Endometrium (tissue), 2 donors: ENCODE data around the gene GALNT2.
A peak's percentile ranks its signal among the peaks of the same experiment; 100 is the strongest.

ENCODE experiments used
- FAIRE-seq: peaks from 2 replicates; lab custom pipeline; 2012; peaks lifted over from hg19 to GRCh38; lab: Jason Lieb, UNC
- donor health status: control.
- donor health status: control.

GALNT2 gene

GRCh38 chr1:230262867-230263567 is 196.0 kb downstream of the GALNT2 start:
- FAIRE-seq: no peak

DNA sequence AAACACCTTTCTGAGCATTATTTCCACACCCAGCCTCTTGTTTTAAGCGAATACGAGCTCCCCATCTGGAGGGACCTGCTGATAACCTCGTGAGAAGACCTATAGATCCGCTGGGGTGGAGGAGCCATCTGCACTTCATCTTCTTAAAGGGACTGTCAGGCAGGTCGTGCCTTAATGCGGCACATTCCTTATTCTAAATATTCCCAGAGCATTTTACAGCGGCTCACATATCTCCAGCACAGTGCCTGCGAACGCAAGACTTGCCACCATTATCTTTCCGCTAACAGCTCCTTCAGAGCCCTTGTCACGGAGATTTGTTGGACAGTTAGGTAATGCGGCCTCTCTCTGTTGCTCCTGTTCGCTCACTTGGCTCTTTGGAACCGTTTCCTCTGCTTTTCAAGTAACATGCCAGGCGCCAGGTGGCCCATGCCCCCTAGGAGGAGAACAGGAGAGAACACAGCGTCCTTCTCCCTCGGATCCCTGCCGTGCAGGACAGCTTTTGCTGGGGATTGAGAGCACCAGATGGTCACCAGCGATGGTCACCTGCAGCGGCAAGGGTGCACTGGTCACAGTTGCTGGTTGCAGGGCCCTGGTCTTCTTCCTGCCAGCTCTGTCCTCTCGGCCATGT is 196.6 kb downstream of the GALNT2 start:
- FAIRE-seq: no peak

DNA sequence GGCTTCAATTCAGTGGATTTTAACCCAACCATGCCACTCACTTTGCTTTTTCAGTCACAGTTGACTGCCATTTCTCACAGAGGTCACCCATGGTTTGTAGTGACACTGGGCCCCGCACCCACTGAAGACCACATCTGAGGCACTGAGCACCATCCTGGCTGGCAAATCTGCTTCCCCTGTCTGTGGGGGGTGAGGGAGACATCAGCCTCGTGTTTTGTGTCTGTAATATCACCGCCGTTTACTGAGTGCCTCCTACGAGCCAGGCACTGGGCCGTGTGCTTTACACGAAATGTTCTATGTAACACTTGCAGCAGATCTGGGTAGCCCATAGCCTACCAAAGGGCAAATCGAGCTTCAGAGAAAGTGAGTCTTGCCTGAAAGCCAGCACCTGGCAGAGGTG is 197.3 kb downstream of the GALNT2 start:
- FAIRE-seq: no peak

- FAIRE-seq: no peak
Measured at GRCh38 chr1:230265200-230266115, 198.4 kb downstream of the GALNT2 start.

DNA sequence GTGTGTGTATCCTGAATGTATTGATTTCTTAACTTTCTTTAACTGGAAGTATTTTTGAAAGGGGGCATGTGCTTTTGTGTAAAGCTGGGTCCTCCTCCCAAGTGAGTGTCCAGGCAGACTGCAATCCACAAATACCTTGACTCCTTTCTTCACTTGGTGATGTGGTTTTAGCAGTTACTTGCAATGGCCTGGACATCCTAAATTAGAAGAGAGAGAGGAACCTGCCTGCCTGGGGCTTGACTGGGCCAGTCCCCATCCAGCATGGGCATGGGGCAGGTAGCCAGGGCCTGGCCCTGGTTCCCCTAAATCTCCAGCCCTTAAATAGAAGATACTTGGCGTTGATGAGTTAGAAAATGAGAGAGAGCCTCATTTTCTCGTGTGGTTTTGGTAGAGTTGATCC is 199.4 kb downstream of the GALNT2 start:
- FAIRE-seq: no peak

- FAIRE-seq: no peak
Measured at GRCh38 chr1:230267338-230268065, 200.5 kb downstream of the GALNT2 start.

GRCh38 chr1:230268371-230269170 is 201.5 kb downstream of the GALNT2 start:
- FAIRE-seq: peak; percentile 85

DNA sequence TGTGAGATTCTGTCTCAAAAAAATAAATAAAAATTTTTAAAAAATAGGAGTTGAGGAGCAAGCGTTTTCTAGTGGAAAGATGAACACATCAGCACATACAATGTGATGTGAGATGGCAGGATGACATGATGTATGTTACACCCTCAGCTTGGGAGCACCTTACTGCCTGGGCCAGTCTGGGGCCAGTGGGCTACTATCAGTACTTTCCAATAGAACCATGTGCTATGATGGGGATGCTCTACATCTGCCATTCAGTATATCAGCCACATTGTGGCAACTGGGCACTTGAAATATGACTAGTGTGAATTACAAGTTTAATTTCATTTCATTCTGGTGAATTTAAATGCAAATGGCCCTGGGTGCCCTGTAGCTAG is 203.1 kb downstream of the GALNT2 start:
- no peak for FAIRE-seq

DNA sequence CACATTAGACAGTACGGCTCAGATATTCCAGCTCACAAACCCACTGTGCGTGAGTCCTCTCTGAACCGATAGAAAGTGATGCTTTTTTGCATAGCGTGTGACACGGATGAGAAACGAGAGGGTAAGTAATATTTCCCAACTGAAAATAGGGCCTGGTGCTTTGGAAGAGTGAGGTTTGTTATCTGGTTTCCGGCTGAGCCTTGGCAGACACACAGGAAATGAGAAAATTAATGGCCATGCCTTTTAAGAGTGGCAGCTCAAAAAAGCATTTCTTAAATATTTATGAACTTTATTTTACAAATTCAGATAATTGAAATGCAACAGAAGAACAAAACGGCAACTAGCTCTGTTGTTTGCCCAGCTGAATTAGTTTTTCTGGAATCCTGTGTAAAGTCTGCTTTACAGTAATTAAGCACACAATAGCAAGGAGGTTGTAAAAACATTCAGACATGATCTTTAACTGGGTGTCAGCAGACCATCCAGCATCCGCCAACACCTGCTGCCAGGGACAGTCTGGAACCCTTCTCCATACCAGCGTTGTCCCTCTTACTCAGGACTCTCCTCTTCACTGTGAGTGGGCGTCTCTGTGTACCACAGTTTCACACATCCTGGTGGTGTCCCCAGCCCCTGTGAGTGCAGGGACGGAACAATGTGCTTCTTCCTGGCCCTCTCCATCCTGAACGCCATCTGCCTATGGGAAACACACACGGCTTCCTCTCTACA is 203.7 kb downstream of the GALNT2 start:
- no peak for FAIRE-seq

- FAIRE-seq: no peak
Measured at GRCh38 chr1:230271300-230272035, 204.4 kb downstream of the GALNT2 start.

GRCh38 chr1:230272557-230272956 is 205.5 kb downstream of the GALNT2 start:
- FAIRE-seq: no peak

GRCh38 chr1:230273141-230273710 is 206.2 kb downstream of the GALNT2 start:
- FAIRE-seq: no peak

DNA sequence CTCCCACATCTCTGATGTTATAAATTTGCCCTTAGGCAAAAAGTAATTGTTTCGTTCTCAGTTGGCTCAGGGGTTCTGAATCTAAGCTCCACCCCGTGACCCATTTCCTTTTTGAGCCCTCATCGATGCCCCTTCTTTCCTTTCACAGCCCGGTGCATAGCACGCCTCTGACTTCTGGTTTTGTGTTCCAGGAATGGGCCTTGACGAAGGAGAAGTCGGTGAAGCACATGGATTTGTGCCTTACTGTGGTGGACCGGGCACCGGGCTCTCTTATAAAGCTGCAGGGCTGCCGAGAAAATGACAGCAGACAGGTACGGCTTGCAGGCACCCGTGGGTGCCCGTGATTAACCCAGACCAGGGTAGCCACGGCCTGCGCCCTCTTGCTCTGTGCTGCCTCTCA is 207.2 kb downstream of the GALNT2 start:
- no peak for FAIRE-seq

- FAIRE-seq: no peak
Measured at GRCh38 chr1:230276401-230276800, 209.4 kb downstream of the GALNT2 start.

- FAIRE-seq: peak; percentile 98
Measured at GRCh38 chr1:230277201-230278025, 210.4 kb downstream of the GALNT2 start.

GRCh38 chr1:230278376-230278775 is 211.3 kb downstream of the GALNT2 start:
- no peak for FAIRE-seq

- FAIRE-seq: no peak
Measured at GRCh38 chr1:230278871-230279582, 212.0 kb downstream of the GALNT2 start.

DNA sequence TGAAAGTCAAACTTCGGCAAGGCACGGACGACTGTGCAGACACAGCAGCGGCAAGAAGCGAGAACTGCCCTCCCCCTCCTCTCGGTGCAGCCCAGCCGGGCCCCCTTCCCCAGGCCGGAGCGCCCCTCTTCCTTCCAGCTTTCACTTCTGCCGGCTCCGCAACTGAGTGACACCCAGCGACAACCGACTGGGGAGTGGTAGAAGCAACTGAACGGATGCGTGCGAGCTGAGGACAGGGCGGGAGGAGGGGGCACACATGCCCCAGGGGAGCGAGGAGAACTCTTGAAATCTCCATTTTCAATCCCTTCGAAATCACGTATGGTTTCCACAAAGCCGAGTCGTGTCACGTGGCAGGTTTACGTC is 212.5 kb downstream of the GALNT2 start:
- FAIRE-seq: no peak
